GM12878 (cell line): Measurements from ENCODE around the gene SLC12A7. TPM values are rescaled to one million over a fixed set of nuclear protein-coding genes. Genes with fewer than 3 reads are reported as not detected.

Source experiments
- BMI1 ChIP-seq: fragments of 450-650 bp; IDR thresholded peaks from 2 replicates; pipeline ENCODE4 v1.6.1; 2016; ENCODE audit warnings: mild to moderate bottlenecking, moderate library complexity, borderline replicate concordance
- CBX3 ChIP-seq: fragments of 200-600 bp; sonication (generic); IDR thresholded peaks from 2 replicates; pipeline ENCODE4 v1.6.1; 2016; ENCODE audit warnings: low read depth, borderline replicate concordance
- CBX5 ChIP-seq: sonication (generic); IDR thresholded peaks from 2 replicates; pipeline ENCODE4 v1.6.1; 2016; ENCODE audit warnings: low read depth, moderate library complexity, mild to moderate bottlenecking, inconsistent platforms
- CHD2 ChIP-seq: IDR thresholded peaks from 2 replicates; pipeline ENCODE4 v1.6.1; 2011; ENCODE audit warnings: low read depth, low read length, improper control_type of control experiment, borderline replicate concordance
- CHD4 ChIP-seq: fragments of 200-600 bp; sonication (generic); IDR thresholded peaks from 2 replicates; pipeline ENCODE4 v1.6.1; 2016; ENCODE audit warnings: mild to moderate bottlenecking
- DPF2 ChIP-seq: fragments of 450-650 bp; IDR thresholded peaks from 2 replicates; pipeline ENCODE4 v1.6.1; 2017; ENCODE audit warnings: mild to moderate bottlenecking
- EED ChIP-seq: sonication (generic); IDR thresholded peaks from 2 replicates; pipeline ENCODE4 v1.6.1; 2016; ENCODE audit warnings: antibody characterized with exemption, low read depth
- ETV6 ChIP-seq, 2 experiments: fragments of 450-650 bp in 1 of 2; IDR thresholded peaks in 1 of 2; conservative IDR thresholded peaks in 1 of 2; 2 replicates each; pipeline ENCODE4 v1.6.1; 2014; ENCODE audit warnings: antibody characterized with exemption in 1 of 2, borderline replicate concordance in 1 of 2, low read depth in 1 of 2, mild to moderate bottlenecking in 1 of 2, moderate library complexity in 1 of 2
- MEF2A ChIP-seq: IDR thresholded peaks from 2 replicates; pipeline ENCODE4 v1.6.1; 2011; ENCODE audit warnings: low read depth, mild to moderate bottlenecking, low read length, moderate library complexity; ENCODE audit not compliant: insufficient read depth
- MEF2B ChIP-seq: fragments of 450-650 bp; IDR thresholded peaks from 2 replicates; pipeline ENCODE4 v1.6.1; 2018; ENCODE audit warnings: mild to moderate bottlenecking, moderate library complexity; ENCODE audit not compliant: partially characterized antibody, poor library complexity, severe bottlenecking
- NBN ChIP-seq: fragments of 450-650 bp; IDR thresholded peaks from 2 replicates; pipeline ENCODE4 v1.6.1; 2016
- NFIC ChIP-seq: IDR thresholded peaks from 2 replicates; pipeline ENCODE4 v1.6.1; 2012; ENCODE audit warnings: low read depth, mild to moderate bottlenecking, inconsistent platforms, low read length, moderate library complexity
- NR2F1 ChIP-seq: fragments of 450-650 bp; conservative IDR thresholded peaks from 2 replicates; pipeline ENCODE4 v1.6.1; 2017; ENCODE audit warnings: mild to moderate bottlenecking
- PAX5 ChIP-seq: IDR thresholded peaks from 2 replicates; pipeline ENCODE4 v1.6.1; 2011; ENCODE audit warnings: low read depth, low read length, borderline replicate concordance
- POLR2A ChIP-seq: IDR thresholded peaks from 2 replicates; pipeline ENCODE4 v1.6.1; 2011; ENCODE audit warnings: low read depth, mild to moderate bottlenecking, low read length
- POU2F2 ChIP-seq: IDR thresholded peaks from 3 replicates; pipeline ENCODE4 v1.6.1; 2011; ENCODE audit warnings: low read depth, mild to moderate bottlenecking, low read length, borderline replicate concordance
- RFX5 ChIP-seq: IDR thresholded peaks from 2 replicates; pipeline ENCODE4 v1.6.1; 2011; ENCODE audit warnings: low read depth, low read length, improper control_type of control experiment
- TAF1 ChIP-seq: IDR thresholded peaks from 2 replicates; pipeline ENCODE4 v1.6.1; 2011; ENCODE audit warnings: mild to moderate bottlenecking, low read depth, low read length, borderline replicate concordance
- YY1 ChIP-seq: IDR thresholded peaks from 2 replicates; pipeline ENCODE4 v1.6.1; 2011; ENCODE audit warnings: low read depth, mild to moderate bottlenecking, low read length
- polyA plus RNA-seq, 11 experiments: library from polyadenylated mRNA; depleted of rRNA in 4 of 11; unstranded in 6 of 11; stranded (reverse) in 5 of 11; fragments of >200 nt; fragmentation: Nextera tagmentation in 4 of 11; fragmentation: Illumina TruSeq in 1 of 11; extraction: Ambion mirVana in 4 of 11; extraction: Trizol in 1 of 11; gene quantifications; 1 replicate in 1 of 11; 2 replicates in 10 of 11; pipeline versions ENCODE4 v1.2.1 to v1.2.3, GENCODE V29; 2011 to 2016; ENCODE audit warnings: inconsistent platforms in 2 of 11, missing spikeins in 2 of 11, low read depth in 1 of 11
- total RNA-seq, 4 experiments: library from RNA; depleted of rRNA in 3 of 4; stranded (reverse); fragments of >200 nt in 3 of 4; fragmentation: Illumina TruSeq in 1 of 4; extraction: Trizol in 1 of 4; gene quantifications; 2 replicates each; pipeline versions ENCODE4 v1.2.1 to v1.2.3, GENCODE V29; 2013 to 2021
- TF ChIP-seq, protein P1 (sequence below): fragments of 450-650 bp; IDR thresholded peaks from 2 replicates; pipeline ENCODE4 v1.6.1; 2016; ENCODE audit warnings: mild to moderate bottlenecking, moderate library complexity, borderline replicate concordance
- TF ChIP-seq, protein P2 (sequence below): fragments of 150-350 bp; IDR thresholded peaks from 2 replicates; pipeline ENCODE4 v1.6.1; 2014; ENCODE audit warnings: mild to moderate bottlenecking, low read depth, low read length
- TF ChIP-seq, protein P3 (sequence below): fragments of 450-650 bp; IDR thresholded peaks from 2 replicates; pipeline ENCODE4 v1.6.1; 2018; ENCODE audit warnings: mild to moderate bottlenecking, low read depth, moderate library complexity; ENCODE audit not compliant: partially characterized antibody

The SLC12A7 gene
- total and polyA plus RNA-seq, 10 of the 15 experiments (the other 5 are each of a cell fraction or from before 2014, with no cell fraction given) = 0.10 to 10.0 (median 2.9) TPM

DNA sequence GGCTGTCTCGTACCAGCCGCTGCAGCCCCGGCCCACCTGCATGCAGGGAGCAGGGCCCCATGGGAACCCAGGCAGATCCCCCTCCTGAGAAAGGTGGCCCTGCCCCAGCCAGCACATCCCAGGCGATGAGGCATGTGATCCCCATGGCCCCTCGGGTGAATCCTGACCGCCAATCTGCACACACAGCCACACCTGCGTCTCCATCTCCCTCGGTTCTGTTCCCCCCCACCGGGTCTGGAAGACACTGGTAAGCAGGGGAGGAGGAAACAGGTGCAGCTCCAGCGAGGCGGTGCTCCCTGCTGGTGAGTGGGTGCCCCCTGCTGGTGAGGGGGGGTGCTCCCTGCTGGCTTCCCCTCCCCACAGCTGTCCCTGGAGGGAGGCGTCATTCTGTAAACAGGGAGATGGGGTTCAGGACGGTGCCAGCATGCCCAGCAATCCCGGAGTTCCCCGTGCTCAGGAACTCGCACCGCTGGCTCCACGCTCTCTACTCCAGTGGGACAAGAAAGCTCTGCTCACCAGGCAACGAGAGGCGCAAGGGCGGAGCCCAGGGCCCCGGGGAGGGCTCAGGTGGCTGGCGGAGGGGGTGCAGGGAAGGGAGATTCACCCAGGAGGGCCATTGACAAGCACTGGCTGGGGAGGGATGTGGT is 28.4 kb upstream of the SLC12A7 start (continued):
- TF ChIP-seq, protein P1, sequence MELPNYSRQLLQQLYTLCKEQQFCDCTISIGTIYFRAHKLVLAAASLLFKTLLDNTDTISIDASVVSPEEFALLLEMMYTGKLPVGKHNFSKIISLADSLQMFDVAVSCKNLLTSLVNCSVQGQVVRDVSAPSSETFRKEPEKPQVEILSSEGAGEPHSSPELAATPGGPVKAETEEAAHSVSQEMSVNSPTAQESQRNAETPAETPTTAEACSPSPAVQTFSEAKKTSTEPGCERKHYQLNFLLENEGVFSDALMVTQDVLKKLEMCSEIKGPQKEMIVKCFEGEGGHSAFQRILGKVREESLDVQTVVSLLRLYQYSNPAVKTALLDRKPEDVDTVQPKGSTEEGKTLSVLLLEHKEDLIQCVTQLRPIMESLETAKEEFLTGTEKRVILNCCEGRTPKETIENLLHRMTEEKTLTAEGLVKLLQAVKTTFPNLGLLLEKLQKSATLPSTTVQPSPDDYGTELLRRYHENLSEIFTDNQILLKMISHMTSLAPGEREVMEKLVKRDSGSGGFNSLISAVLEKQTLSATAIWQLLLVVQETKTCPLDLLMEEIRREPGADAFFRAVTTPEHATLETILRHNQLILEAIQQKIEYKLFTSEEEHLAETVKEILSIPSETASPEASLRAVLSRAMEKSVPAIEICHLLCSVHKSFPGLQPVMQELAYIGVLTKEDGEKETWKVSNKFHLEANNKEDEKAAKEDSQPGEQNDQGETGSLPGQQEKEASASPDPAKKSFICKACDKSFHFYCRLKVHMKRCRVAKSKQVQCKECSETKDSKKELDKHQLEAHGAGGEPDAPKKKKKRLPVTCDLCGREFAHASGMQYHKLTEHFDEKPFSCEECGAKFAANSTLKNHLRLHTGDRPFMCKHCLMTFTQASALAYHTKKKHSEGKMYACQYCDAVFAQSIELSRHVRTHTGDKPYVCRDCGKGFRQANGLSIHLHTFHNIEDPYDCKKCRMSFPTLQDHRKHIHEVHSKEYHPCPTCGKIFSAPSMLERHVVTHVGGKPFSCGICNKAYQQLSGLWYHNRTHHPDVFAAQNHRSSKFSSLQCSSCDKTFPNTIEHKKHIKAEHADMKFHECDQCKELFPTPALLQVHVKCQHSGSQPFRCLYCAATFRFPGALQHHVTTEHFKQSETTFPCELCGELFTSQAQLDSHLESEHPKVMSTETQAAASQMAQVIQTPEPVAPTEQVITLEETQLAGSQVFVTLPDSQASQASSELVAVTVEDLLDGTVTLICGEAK = no peak
- TF ChIP-seq MEF2A = no peak
- TF ChIP-seq RFX5 = no peak
- no peak for TF ChIP-seq CHD2
- TF ChIP-seq CBX3 = no peak
- no peak for TF ChIP-seq CBX5
- no peak for TF ChIP-seq PAX5
- TF ChIP-seq NR2F1 = no peak
- TF ChIP-seq ETV6 (conservative IDR thresholded peaks at IDR 0.05 in 1 of 2, IDR thresholded peaks at IDR 0.05 in 1 of 2; ENCODE audit: borderline replicate concordance in 1 of 2, low read depth in 1 of 2) = no peak
- TF ChIP-seq POU2F2 = no peak
- TF ChIP-seq, protein P2, sequence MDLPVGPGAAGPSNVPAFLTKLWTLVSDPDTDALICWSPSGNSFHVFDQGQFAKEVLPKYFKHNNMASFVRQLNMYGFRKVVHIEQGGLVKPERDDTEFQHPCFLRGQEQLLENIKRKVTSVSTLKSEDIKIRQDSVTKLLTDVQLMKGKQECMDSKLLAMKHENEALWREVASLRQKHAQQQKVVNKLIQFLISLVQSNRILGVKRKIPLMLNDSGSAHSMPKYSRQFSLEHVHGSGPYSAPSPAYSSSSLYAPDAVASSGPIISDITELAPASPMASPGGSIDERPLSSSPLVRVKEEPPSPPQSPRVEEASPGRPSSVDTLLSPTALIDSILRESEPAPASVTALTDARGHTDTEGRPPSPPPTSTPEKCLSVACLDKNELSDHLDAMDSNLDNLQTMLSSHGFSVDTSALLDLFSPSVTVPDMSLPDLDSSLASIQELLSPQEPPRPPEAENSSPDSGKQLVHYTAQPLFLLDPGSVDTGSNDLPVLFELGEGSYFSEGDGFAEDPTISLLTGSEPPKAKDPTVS = no peak
- peak; percentile 42; the same call in 1 of the 2 replicates for TF ChIP-seq NBN
- peak; percentile 60 for TF ChIP-seq MEF2B
- no peak for TF ChIP-seq TAF1
- TF ChIP-seq BMI1 = no peak
- TF ChIP-seq, protein P3, sequence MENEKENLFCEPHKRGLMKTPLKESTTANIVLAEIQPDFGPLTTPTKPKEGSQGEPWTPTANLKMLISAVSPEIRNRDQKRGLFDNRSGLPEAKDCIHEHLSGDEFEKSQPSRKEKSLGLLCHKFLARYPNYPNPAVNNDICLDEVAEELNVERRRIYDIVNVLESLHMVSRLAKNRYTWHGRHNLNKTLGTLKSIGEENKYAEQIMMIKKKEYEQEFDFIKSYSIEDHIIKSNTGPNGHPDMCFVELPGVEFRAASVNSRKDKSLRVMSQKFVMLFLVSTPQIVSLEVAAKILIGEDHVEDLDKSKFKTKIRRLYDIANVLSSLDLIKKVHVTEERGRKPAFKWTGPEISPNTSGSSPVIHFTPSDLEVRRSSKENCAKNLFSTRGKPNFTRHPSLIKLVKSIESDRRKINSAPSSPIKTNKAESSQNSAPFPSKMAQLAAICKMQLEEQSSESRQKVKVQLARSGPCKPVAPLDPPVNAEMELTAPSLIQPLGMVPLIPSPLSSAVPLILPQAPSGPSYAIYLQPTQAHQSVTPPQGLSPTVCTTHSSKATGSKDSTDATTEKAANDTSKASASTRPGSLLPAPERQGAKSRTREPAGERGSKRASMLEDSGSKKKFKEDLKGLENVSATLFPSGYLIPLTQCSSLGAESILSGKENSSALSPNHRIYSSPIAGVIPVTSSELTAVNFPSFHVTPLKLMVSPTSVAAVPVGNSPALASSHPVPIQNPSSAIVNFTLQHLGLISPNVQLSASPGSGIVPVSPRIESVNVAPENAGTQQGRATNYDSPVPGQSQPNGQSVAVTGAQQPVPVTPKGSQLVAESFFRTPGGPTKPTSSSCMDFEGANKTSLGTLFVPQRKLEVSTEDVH = no peak
- no peak for TF ChIP-seq NFIC
- TF ChIP-seq POLR2A = no peak
- 0 out of 2 replicates have a peak, but pooled peaks have one; percentile 12 for TF ChIP-seq EED
- 0 out of 2 replicates have a peak, but pooled peaks have one; percentile 16 for TF ChIP-seq DPF2
- TF ChIP-seq YY1 = 0 out of 2 replicates have a peak, but pooled peaks have one; percentile 53
- no peak for TF ChIP-seq CHD4
